Neuronal stem cell (in vitro differentiated cells): ENCODE measurements around the gene EPB41.

Experiments used
- DNase-seq: peaks from one replicate; pipeline ENCODE4 v3.0.0-alpha.2; 2013; ENCODE audit warnings: low spot score
- H2AFZ ChIP-seq: one replicate; pipeline ENCODE4 v1.6.1; 2013; ENCODE audit warnings: mild to moderate bottlenecking, low read length, inconsistent platforms
- H2AK5ac ChIP-seq: 2 replicates; pipeline ENCODE4 v1.6.1; 2013; ENCODE audit warnings: low read depth, mild to moderate bottlenecking, inconsistent platforms, low read length, moderate library complexity, mixed read lengths
- H2BK120ac ChIP-seq: 2 replicates; pipeline ENCODE4 v1.6.1; 2013; ENCODE audit warnings: low read depth, mild to moderate bottlenecking, inconsistent platforms, low read length, moderate library complexity, mixed read lengths
- H2BK12ac ChIP-seq: one replicate; pipeline ENCODE4 v1.6.1; 2013; ENCODE audit warnings: low read length, inconsistent platforms
- H2BK15ac ChIP-seq: 2 replicates; pipeline ENCODE4 v1.6.1; 2013; ENCODE audit warnings: mild to moderate bottlenecking, low read length, inconsistent platforms, mixed read lengths
- H2BK5ac ChIP-seq: one replicate; pipeline ENCODE4 v1.6.1; 2013; ENCODE audit warnings: inconsistent platforms, mild to moderate bottlenecking, low read length, moderate library complexity
- H3K14ac ChIP-seq: one replicate; pipeline ENCODE4 v1.6.1; 2013; ENCODE audit warnings: low read length, inconsistent platforms
- H3K18ac ChIP-seq: 2 replicates; pipeline ENCODE4 v1.6.1; 2013; ENCODE audit warnings: low read length, inconsistent platforms
- H3K23ac ChIP-seq: 2 replicates; pipeline ENCODE4 v1.6.1; 2013; ENCODE audit warnings: low read depth, mild to moderate bottlenecking, mixed read lengths, low read length, inconsistent platforms; ENCODE audit not compliant: poor library complexity
- H3K27ac ChIP-seq: replicated peaks from 3 replicates; pipeline ENCODE4 v1.5.1; 2013; ENCODE audit warnings: low read length, inconsistent platforms
- H3K27me3 ChIP-seq, 3 experiments: 2 replicates each; pipeline ENCODE4 v1.6.1; 2013; ENCODE audit warnings: low read length in 3 of 3, mild to moderate bottlenecking in 2 of 3, inconsistent platforms in 1 of 3, low read depth in 1 of 3, mixed read lengths in 1 of 3, moderate library complexity in 1 of 3; ENCODE audit not compliant: control insufficient read depth in 3 of 3, insufficient read depth in 3 of 3
- H3K36me3 ChIP-seq, 2 donors: replicated peaks in 1 of 2; 2 replicates each; pipeline ENCODE4 v1.6.1; 2013; ENCODE audit warnings: low read length in 2 of 2; ENCODE audit not compliant: control insufficient read depth in 2 of 2, insufficient read depth in 2 of 2
- H3K4ac ChIP-seq: 2 replicates; pipeline ENCODE4 v1.6.1; 2013; ENCODE audit warnings: inconsistent platforms, mild to moderate bottlenecking, low read length, moderate library complexity
- H3K4me1 ChIP-seq, 2 donors: 1 replicate in 1 of 2; 2 replicates in 1 of 2; pipeline ENCODE4 v1.6.1; 2013; ENCODE audit warnings: low read length in 2 of 2, low read depth in 1 of 2; ENCODE audit not compliant: control insufficient read depth in 2 of 2, insufficient read depth in 1 of 2
- H3K4me2 ChIP-seq: one replicate; pipeline ENCODE4 v1.6.1; 2013; ENCODE audit warnings: mild to moderate bottlenecking, low read length, inconsistent platforms; ENCODE audit not compliant: insufficient read depth, poor library complexity, severe bottlenecking
- H3K4me3 ChIP-seq, 2 donors: 2 replicates each; pipeline ENCODE4 v1.5.1; 2013; ENCODE audit warnings: low read length in 2 of 2, mild to moderate bottlenecking in 2 of 2, inconsistent platforms in 1 of 2, moderate library complexity in 1 of 2
- H3K79me1 ChIP-seq: one replicate; pipeline ENCODE4 v1.6.1; 2013; ENCODE audit warnings: low read depth, mild to moderate bottlenecking, inconsistent platforms, low read length, moderate library complexity
- H3K9ac ChIP-seq: one replicate; pipeline ENCODE4 v1.6.1; 2013; ENCODE audit warnings: mild to moderate bottlenecking, low read depth, low read length, inconsistent platforms; ENCODE audit not compliant: poor library complexity
- H3K9me3 ChIP-seq, 2 donors: replicated peaks in 1 of 2; 2 replicates each; pipeline versions ENCODE3 to v1.6.1; 2013; ENCODE audit warnings: low read length in 2 of 2, mild to moderate bottlenecking in 2 of 2, inconsistent platforms in 1 of 2, low read depth in 1 of 2, mixed read lengths in 1 of 2, moderate library complexity in 1 of 2; ENCODE audit not compliant: control insufficient read depth in 2 of 2, insufficient read depth in 1 of 2
- H4K8ac ChIP-seq: one replicate; pipeline ENCODE4 v1.6.1; 2013; ENCODE audit warnings: low read depth, mild to moderate bottlenecking, inconsistent platforms, low read length, moderate library complexity
- H4K91ac ChIP-seq: one replicate; pipeline ENCODE4 v1.6.1; 2013; ENCODE audit warnings: low read length, low read depth, mild to moderate bottlenecking, inconsistent platforms; ENCODE audit not compliant: poor library complexity
- WGBS, 2 donors: extraction: QIAGEN DNeasy Blood & Tissue Kit; methylation state at CpG; one replicate each; pipeline ENCODE4 v1.1.7; 2013; ENCODE audit warnings: missing lambda C conversion rate in 2 of 2, mixed read lengths in 1 of 2; ENCODE audit not compliant: insufficient read length in 2 of 2, insufficient replicate concordance in 1 of 2; ENCODE audit errors: extremely low coverage in 2 of 2; 5-methylcytosine and 5-hydroxymethylcytosine counted together

EPB41 gene

DNA sequence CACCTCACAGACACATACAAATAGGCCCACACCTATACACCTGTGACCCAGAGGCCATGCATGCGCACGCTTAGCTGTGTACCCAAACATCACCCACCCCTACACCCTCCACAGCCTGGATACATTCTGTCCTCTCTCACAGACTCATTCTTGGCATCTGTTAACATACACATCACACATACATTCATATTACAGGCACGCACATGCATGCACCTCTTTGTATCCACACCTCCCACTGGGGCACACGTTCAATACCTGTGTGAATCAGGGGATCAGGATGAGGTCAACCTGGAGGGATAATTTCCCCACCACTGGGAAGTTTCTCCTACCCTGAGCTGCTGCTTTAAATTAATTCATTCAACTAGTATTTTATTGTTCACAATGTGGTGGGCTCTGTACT lies 35.6 kb upstream of the EPB41 start:
- H2AFZ ChIP-seq = no peak overlapping the region
- no peaks in the 10 kb centered on the region for H3K36me3 ChIP-seq
- H3K4me3 ChIP-seq = no peak overlapping the region
- H2BK12ac ChIP-seq = no peak overlapping the region
- H4K8ac ChIP-seq = no peak overlapping the region
- no peaks in the 10 kb centered on the region for H3K9me3 ChIP-seq
- H3K27me3 ChIP-seq = no peaks in the 10 kb centered on the region
- no peak overlapping the region for H3K18ac ChIP-seq
- WGBS, 2 donors = no CpG with 5 or more reads among the region's 4 CpGs
- no peak overlapping the region for H3K9ac ChIP-seq
- DNase-seq = no peak
- H2BK5ac ChIP-seq = no peak overlapping the region
- no peak overlapping the region for H2BK15ac ChIP-seq
- H2AK5ac ChIP-seq = no peak overlapping the region
- H3K14ac ChIP-seq = no peak overlapping the region
- H3K79me1 ChIP-seq = no peaks in the 10 kb centered on the region
- H2BK120ac ChIP-seq = no peak overlapping the region
- no peak overlapping the region for H3K27ac ChIP-seq
- H3K4ac ChIP-seq = no peak overlapping the region
- peaks cover 0 to under 1% of the 10 kb centered on the region in 2 donors for H3K4me1 ChIP-seq
- H3K23ac ChIP-seq = no peak overlapping the region
- no peak overlapping the region for H4K91ac ChIP-seq
- no peak overlapping the region for H3K4me2 ChIP-seq

DNA sequence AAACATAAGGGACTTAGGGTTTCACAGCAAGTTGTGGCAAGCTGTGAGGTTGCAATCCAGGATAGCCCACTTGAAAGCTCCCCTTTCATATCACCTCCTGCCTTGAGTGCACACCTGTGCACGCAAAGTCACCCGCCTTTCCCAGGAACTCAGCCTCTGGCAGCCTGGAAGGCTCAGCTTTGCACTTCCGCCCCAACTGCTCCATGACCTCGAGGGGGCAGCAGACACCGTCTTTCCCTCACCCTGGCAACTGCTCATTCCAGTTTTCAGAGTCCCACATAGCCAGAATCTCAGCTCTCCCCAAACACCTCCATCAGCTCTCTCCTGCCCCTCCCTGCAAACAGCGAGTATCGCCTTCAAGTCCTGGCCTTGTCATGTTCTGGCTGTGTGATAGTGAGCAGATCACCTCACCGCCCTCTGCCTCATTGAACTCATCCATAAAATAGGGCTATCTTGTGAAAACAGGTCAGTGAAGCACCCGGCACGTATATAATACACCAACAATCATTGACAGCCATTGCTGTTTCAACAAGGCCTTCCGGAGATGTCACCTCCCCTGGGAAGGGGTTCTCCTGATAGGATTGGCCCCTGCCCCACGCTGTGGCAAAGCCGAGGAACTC lies 32.2 kb upstream of the EPB41 start:
- peaks cover 0 to 8% (median 3%) of the 10 kb centered on the region in 3 experiments for H3K27me3 ChIP-seq
- peak overlapping the region; percentile 68 for H2AFZ ChIP-seq
- no peaks in the 10 kb centered on the region for H3K36me3 ChIP-seq
- no peak overlapping the region for H3K23ac ChIP-seq
- H3K4me1 ChIP-seq = peaks cover 11 to 13% of the 10 kb centered on the region in 2 donors
- no peak overlapping the region for H3K4me2 ChIP-seq
- no CpG with 5 or more reads among the region's 13 CpGs for WGBS, 2 donors
- peak overlapping the region; percentile 42 for H3K14ac ChIP-seq
- H2BK12ac ChIP-seq = no peak overlapping the region
- H4K8ac ChIP-seq = no peak overlapping the region
- no peaks in the 10 kb centered on the region for H3K79me1 ChIP-seq
- H3K18ac ChIP-seq = peak overlapping the region; percentile 73
- no peak overlapping the region for H4K91ac ChIP-seq
- no peak overlapping the region for H2BK15ac ChIP-seq
- H3K9me3 ChIP-seq = no peaks in the 10 kb centered on the region
- H3K9ac ChIP-seq = no peak overlapping the region
- H3K4me3 ChIP-seq = no peak overlapping the region
- no peak overlapping the region for H2BK5ac ChIP-seq
- no peak overlapping the region for H3K4ac ChIP-seq
- no peak overlapping the region for H2BK120ac ChIP-seq
- DNase-seq = peak; percentile 86
- H3K27ac ChIP-seq = no peak overlapping the region
- H2AK5ac ChIP-seq = peak overlapping the region; percentile 42

DNA sequence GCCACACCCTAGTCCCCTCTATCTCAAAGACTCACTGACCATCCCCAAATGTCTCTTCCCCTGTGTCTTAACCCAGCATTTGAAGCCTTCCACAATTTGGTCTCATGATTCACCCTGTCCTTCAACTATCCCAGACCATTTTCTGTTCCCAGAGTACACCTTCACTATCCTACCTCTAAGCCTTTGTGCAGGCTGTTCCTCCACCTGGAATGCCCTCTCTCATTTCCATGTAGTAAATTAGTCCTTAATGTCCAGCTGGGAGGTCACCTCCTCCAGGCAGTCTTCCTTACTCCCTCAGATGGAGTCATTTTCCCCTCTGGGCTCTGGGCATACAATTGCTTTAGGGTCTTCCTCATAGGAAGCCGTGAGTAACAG lies 31.1 kb upstream of the EPB41 start:
- Histone ChIP-seq H4K8ac (no peak overlapping the region), H3K36me3 (no peaks in the 10 kb centered on the region), H2BK120ac (no peak overlapping the region), H4K91ac (no peak overlapping the region), H3K4ac (no peak overlapping the region), H3K9me3 (no peaks in the 10 kb centered on the region), H2BK15ac (no peak overlapping the region), H3K14ac (no peak overlapping the region), H3K9ac (no peak overlapping the region), H2BK12ac (no peak overlapping the region), H3K18ac (no peak overlapping the region), H3K4me3 (no peak overlapping the region), H3K27ac (no peak overlapping the region), H3K23ac (no peak overlapping the region), H3K79me1 (no peaks in the 10 kb centered on the region), H2AFZ (no peak overlapping the region), H3K27me3 (peaks cover 0 to 15% (median 12%) of the 10 kb centered on the region in 3 experiments), H2AK5ac (no peak overlapping the region), H2BK5ac (no peak overlapping the region), H3K4me1 (peaks cover 15 to 16% of the 10 kb centered on the region in 2 donors), H3K4me2 (no peak overlapping the region)
- DNase-seq = no peak
- no CpG with 5 or more reads among the region's 1 CpG for WGBS, 2 donors

DNA sequence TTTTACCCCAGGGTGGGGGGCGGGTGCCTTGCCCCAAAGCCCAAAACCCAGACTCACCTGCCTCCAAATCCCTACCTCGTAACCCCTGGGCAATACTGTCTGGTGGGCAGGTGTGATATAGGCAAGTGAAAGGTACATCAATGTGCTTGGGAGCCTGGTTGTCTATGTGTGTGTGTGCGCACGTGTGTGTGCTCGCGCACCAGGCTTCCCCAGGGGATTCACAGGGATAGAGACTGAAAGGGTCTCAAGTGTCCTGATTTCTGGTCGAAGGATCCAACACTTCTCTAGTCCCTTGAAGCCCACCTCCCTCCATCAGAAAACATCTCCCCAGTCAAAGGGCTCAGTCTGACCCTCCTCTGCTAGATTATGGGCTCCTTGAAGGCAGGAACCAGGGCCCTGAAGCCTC lies 28.9 kb upstream of the EPB41 start:
- Histone ChIP-seq H3K36me3 (no peaks in the 10 kb centered on the region), H3K79me1 (no peaks in the 10 kb centered on the region), H3K23ac (no peak overlapping the region), H3K4me3 (no peak overlapping the region), H3K9ac (no peak overlapping the region), H3K27me3 (peaks cover 0 to 31% (median 13%) of the 10 kb centered on the region in 3 experiments), H3K27ac (no peak overlapping the region), H4K91ac (no peak overlapping the region), H2BK120ac (no peak overlapping the region), H3K18ac (peak overlapping the region; percentile 88), H3K4me2 (no peak overlapping the region), H2BK5ac (no peak overlapping the region), H3K9me3 (no peaks in the 10 kb centered on the region), H4K8ac (no peak overlapping the region), H2AK5ac (no peak overlapping the region), H3K14ac (no peak overlapping the region), H2AFZ (no peak overlapping the region), H2BK15ac (no peak overlapping the region), H2BK12ac (no peak overlapping the region), H3K4me1 (peaks cover 16% of the 10 kb centered on the region in 2 donors), H3K4ac (no peak overlapping the region)
- WGBS, 2 donors = no CpG with 5 or more reads among the region's 7 CpGs
- DNase-seq = no peak
